AG08395 (cell line): ENCODE results near the gene TFPT.

ENCODE experiments used
- DNase-seq: peaks from one replicate; pipeline ENCODE4 v3.0.0; 2012; ENCODE audit warnings: mixed read lengths, low spot score

TFPT gene, protein sequence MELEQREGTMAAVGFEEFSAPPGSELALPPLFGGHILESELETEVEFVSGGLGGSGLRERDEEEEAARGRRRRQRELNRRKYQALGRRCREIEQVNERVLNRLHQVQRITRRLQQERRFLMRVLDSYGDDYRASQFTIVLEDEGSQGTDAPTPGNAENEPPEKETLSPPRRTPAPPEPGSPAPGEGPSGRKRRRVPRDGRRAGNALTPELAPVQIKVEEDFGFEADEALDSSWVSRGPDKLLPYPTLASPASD

GRCh38 chr19:54115109-54116063 is at the start of gene TFPT, which contains the start of gene PRPF31:
Gene TFPT (minus strand): TSS chr19:54115657. CDS start chr19:54115269, 388 bp downstream.
Gene PRPF31 (plus strand): TSS chr19:54115754. CDS start chr19:54118279, 2,525 bp downstream.
- DNase-seq: peak; percentile 99

- no peak for DNase-seq
These were observed 49.8 kb upstream of the TFPT start for GRCh38 chr19:54165222-54165621.

DNA sequence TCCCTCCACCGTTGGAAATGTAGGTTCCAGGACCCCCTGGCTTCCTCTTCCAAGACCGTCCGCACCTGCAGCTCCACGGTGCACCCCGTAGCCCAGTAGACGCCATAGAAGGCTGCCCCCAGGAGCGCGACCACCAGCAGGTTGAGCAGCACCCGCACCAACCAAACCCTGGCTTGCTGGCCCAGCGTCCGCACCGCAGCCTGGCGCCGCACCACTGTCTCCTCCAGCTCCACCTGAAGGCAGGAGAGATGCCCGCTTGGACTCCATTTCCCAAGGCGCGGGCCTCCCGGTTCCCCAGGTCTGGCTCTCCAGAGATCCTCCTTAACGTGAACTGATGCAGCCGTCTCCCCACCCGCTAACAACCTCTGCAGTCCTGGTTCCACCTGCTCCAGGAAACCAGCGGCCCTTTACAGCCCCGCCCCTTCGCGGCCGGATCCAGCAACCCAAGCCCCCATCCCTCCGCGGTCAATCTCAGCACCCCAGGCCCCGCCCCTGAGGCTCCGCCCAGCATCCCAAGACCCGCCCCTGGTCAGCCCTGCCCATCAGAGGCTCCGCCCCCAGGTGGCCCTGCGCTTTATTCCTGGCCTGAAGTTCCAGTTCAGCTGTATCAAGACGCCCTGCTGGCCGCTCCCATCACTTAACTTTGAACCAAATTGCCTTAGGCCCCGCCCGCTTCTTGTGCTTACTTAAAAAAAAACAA is 49.1 kb upstream of the TFPT start:
- DNase-seq: peak; percentile 65

DNA sequence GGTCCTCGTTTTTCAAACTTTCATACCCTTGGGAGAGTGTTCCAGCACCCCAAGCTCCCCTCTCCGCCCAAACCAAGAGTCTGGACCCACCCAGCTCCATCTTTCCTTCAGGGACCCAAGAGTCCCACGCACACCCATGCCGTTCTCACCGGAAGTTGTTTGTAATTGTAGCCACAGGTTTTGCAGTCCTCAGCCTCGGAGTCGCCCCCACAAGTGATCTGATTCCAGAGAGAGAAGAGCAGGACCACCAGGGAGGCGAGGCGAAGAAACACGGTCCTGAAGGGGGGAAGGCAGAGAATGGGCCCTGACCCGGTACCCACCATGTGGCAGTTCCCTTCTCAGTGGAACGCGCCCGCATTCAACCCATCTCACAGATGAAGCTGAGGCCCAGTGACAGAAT is 47.4 kb upstream of the TFPT start:
- DNase-seq: no peak

DNA sequence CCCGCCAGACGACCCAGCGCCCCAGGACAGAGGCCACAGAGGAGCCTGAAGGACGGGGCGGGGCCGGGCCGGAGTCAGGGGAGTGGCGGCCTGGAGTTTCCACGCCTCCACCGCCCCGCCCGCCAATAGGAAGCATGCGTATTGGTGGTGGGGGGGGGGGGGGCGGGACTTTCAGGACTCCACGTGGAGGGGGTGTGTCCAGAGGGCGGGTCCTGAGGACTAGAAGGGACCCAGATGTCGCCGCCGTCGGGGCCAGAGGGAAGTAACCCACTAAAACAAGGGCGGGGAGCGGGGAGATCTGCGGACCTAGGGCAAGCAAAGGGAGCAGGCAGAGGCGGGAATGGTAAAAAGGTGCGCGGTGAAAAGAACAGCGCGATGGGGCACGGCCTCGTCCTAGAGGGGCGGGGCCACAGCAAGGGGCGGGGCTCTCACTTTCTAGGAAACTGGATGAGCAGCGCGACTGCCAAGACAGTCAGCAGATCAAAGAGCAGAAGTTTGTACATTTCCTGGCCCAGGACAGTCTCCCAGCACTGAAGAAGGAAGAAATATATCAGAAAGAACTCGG is 46.9 kb upstream of the TFPT start:
- peak; percentile 93 for DNase-seq

DNA sequence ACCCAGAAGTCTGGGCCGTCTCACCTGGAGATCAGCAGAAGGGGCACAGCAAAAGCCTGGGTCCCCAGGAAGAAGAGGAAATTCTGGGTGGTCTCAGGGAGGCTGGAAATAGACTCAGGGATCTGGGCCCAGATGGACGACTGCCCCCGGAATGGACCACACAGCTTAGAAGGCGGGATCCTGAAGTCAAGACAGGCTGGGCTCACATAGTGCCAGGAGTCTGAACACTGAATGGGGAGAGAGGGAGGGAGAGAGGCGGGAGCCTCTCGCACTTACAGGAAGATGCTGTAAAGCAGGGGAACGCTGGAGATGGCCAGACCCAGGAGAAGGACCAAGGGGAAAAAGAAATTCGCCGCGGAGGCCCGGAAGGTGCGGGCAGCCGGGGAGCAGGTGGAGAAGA is 45.4 kb upstream of the TFPT start:
- DNase-seq: no peak

DNA sequence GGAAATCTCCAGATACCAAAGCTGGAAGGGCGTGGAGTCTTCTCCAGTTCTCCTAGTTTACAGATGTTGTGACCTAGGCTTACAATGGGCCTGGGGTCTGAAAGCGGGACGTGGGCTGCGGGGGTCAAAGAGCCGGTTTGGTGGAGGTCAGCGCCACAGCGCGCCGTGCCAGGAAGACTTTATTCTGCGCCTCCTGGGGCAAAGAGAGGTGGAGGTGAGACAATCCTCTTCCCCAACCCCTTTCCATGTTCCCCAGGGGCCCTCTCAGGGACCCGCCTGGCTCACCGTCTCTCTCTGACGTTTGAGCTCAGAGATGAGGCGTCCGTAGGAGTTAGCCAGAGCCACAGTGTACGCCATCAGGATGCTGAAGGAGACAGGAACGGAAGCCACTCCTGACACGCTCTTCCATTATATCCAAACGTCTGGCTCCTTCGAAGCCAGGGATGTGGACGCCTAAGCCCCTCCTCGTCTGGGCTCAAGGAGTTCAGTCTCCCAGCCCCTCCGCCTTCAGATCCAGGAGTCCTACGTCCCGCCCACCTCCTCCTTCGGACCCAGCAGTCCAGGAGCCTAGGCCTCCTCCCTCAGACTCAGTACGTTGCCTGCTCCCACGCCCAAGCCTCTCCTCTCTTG is 44.8 kb upstream of the TFPT start:
- no peak for DNase-seq

DNA sequence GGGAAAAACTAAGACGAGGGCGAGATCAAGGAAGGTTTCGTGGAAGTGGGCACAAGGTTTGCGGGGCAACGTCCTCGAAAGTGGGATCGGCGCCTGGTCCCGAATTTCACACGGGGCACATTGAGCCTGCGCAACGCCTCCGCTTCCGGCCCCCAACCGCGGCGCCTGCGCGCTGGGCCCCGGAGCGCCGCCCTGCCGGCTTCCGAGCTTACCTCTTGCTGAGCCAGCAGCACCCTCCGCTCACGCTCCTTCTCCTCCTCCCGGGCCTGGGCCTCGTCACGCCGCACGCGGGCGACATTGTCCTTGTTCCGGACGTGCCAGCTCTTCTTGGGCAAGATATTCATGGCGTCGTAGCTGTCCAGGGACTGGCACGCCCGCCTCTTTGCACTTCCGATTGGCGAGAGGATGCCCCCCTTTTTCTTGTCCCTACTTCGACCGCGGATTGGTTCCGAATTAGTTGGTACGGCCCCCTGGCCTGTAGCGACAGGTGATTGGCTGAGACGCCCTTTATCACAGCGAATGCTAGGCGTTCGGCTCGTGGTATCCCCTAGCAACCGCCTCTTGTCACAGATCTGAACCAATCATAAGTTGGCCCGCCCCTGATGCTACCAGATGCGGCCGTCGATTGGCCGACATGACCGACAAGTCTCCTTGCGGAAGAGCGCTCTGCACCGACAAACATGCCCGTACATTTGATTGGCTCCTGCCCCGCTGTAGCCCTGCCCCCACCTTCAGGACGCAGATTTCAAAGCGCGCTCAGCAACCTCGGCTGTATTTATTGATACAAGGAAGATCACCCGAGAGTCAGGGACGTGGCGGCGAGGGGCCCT is 44.1 kb upstream of the TFPT start, which contains the start of gene LENG1:
Gene LENG1, minus strand, starts transcription at position 370 of the 830 bp plus-strand sequence. Its CDS starts 26 bp downstream, at position 344.
- DNase-seq: peak; percentile 99

DNA sequence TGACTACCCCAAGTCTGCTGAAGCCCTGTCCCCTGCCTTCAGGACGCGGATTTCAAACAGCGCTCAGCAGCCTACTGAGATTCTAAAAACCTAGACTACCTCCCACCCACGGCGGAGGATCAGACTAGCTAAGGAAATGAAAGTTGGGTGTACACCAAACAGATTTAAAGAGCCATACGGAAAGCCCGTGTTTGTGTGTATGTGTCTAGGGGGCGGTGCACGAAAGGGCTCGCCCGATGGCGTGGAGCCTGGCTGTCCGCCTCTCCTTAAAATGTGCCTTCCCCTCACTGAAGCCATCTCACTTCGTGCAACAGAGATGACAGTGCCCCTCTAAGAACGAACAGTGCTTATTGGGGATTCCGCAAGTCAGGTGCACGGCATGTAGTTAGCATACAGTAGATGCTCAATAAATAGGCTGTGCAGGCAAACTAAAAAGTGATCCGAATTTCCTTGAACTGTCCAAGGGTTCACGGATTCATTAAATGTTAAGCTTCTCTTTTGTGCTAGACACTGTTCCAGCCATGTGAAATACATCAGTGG is 43.4 kb upstream of the TFPT start:
- DNase-seq: peak; percentile 26

DNA sequence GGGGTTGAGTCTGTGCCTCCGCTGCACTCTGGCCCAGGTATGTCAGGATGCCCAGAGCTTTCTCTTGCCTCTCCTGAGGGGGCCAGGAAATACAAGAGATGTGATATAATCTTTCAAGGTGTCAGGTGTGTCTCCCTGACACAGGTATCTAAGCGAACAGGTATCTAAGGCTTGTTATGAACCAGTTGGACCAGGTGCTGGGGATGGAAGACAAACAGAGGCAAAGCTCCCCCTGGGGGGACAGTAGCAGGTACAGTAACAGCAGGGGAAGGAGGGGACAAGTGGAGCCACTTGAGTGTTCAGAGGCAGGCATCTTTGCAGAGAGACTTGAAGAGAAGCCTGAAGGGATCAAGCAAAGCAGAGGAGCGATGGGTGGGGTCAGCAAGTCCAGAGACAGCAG is 41.5 kb upstream of the TFPT start:
- no peak for DNase-seq

DNA sequence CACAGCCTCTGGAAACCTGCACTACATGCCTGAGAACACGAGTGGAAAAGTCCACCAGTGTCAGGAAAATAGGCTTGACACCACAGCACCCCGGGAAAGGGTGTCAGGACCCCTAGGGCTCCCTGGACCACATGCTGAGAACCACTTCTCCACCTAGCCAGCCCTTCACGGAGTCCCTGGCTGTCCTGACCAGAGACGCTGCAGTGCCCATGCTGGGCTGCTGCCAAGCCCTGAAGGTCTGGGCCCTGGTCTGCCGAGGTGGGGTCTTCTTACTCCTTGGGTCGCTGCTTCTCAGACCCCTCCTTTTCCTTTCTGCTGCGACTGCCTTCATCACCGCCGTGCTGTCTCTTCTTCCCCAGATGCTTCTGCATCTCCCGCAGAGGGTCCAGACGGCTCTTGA is 41.0 kb upstream of the TFPT start:
- DNase-seq: no peak

DNA sequence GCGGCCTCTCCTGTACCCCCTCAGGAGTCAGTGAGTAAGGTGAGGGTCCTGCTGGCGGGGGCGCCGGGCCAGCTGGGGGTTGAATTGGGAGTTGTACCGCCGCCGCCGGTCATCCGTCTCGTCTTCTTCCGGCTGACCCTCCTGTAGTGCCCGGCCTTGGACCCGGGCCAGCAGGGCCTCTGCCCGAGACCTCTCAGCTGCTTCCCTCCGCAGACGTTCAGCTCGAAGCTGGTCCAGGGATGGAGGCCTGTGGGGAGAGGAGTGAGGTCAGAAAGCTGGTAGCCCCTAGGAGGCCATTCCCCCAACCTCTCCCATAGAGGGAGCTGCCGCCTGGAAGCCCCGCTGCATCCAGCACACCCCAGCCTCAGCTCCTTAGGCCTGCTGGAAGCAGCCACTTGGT is 40.2 kb upstream of the TFPT start:
- DNase-seq: no peak

- DNase-seq: peak; percentile 73
These were observed 39.3 kb upstream of the TFPT start for GRCh38 chr19:54154603-54155345.

GRCh38 chr19:54153731-54154326 is 38.4 kb upstream of the TFPT start:
- no peak for DNase-seq

DNA sequence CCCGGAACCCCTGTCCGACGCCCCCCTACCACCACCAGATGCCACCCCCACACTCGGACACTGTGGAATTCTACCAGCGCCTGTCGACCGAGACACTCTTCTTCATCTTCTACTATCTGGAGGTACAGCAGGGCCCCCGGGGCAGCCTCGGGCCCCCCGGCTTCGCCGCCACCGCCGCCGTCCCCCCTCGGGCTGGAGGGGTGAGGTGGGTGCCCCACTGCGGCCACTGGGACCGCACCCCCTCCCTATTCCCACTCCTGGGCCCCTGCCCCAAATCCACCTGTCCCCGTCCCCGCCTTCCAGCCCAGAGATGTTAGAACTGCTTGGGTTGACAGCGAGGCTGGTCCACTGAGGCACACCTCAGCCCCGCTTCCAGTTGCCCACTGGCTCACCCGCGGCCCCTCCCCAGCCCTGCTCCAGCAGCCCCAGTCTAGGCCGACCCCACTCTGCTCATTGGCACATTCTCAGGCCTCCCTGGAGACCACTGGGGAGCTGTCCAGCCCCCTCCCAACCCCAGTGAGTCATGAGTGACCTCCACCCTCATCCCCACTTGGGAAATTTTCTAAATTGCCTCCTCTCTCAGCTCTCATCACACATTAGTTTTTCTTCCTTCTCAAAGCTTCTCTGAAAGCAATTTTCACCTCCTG is 37.5 kb upstream of the TFPT start:
- DNase-seq: no peak

- DNase-seq: no peak
These were observed 36.8 kb upstream of the TFPT start for GRCh38 chr19:54152267-54152666.

DNA sequence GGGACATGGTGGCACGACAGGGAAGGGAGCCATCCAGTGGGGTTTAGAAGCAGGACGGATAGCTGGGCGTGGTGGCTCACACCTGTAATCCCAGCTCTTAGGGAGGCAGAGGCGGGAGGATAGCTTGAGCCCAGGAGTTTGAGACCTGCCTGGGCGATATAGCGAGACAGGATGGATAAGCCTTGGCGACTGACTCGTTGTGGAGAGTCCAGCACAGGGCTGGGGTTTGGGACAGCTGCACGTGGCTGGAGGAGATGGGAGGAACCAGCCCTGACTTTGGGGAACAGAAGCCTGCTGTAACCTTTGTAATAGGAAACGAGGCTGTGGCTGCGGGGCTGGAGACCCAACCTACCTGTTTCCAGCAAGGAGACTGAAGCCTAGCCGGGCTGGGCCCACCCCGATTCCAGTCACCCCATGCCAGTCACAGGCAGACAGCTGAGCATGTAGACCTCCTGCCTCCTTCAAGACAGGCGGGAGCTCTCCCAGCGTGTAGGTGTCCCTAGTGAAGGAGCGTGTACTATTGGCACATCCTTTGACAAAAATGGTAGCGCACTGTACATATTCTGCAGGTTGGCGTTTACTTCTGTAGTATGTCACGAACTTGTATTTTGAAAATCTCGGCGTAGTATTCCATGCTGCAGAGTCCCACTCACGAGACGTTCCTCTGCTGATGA is 36.0 kb upstream of the TFPT start:
- DNase-seq: no peak
